Activated CD8-positive, alpha-beta T cell treated with anti-CD3 and anti-CD28 coated beads, Interleukin-2, amount 10 ng/mL, durations not matched to agents 7 days and 5 days (primary cell): ENCODE measurements around the gene RING1. TPM values are rescaled to one million over a fixed set of nuclear protein-coding genes. Genes with fewer than 3 reads are reported as not detected.

ENCODE experiments used
- ATAC-seq: fragments of 150-1000 bp; cut with Tn5 transposase; one replicate; pipeline ENCODE4 v1.10.0; 2021; ENCODE audit warnings: moderate library complexity
- CTCF ChIA-PET: fragments of 350-600 bp; sonication (Branson Sonifier 250); formaldehyde crosslinking; loops from one replicate; lab custom pipeline; 2021; ENCODE audit warnings: antibody characterized with exemption; lab: Charles Lee
- POLR2A ChIA-PET: fragments of 350-600 bp; sonication (Branson Sonifier 250); formaldehyde crosslinking; loops from one replicate; lab custom pipeline; 2021; ENCODE audit warnings: antibody characterized with exemption; lab: Charles Lee
- DNase-seq: peaks from one replicate; pipeline ENCODE4 v3.0.0-alpha.2; 2020
- H3K27ac Mint-ChIP-seq: one replicate; pipeline ENCODE4 v1.8.0; 2021; ENCODE audit warnings: mild to moderate bottlenecking, mixed read lengths
- H3K27me3 Mint-ChIP-seq: one replicate; pipeline ENCODE4 v1.8.0; 2021; ENCODE audit warnings: low read depth, mixed read lengths
- H3K36me3 Mint-ChIP-seq: one replicate; pipeline ENCODE4 v1.8.0; 2021; ENCODE audit warnings: low read depth, mixed read lengths
- H3K4me1 Mint-ChIP-seq: one replicate; pipeline ENCODE4 v1.8.0; 2021; ENCODE audit warnings: low read depth, mixed read lengths
- H3K4me3 Mint-ChIP-seq: one replicate; pipeline ENCODE4 v1.8.0; 2021; ENCODE audit warnings: mild to moderate bottlenecking, mixed read lengths
- H3K9me3 Mint-ChIP-seq: one replicate; pipeline ENCODE4 v1.8.0; 2022; ENCODE audit warnings: mixed read lengths; ENCODE audit not compliant: insufficient read depth
- total RNA-seq, 2 experiments: library from RNA; stranded (reverse); gene quantifications; one replicate each; pipeline ENCODE4 v1.2.3, GENCODE V29; 2021

Gene RING1
- total RNA-seq, 2 experiments from 2014 or later: 39.8 to 44.6 TPM

DNA sequence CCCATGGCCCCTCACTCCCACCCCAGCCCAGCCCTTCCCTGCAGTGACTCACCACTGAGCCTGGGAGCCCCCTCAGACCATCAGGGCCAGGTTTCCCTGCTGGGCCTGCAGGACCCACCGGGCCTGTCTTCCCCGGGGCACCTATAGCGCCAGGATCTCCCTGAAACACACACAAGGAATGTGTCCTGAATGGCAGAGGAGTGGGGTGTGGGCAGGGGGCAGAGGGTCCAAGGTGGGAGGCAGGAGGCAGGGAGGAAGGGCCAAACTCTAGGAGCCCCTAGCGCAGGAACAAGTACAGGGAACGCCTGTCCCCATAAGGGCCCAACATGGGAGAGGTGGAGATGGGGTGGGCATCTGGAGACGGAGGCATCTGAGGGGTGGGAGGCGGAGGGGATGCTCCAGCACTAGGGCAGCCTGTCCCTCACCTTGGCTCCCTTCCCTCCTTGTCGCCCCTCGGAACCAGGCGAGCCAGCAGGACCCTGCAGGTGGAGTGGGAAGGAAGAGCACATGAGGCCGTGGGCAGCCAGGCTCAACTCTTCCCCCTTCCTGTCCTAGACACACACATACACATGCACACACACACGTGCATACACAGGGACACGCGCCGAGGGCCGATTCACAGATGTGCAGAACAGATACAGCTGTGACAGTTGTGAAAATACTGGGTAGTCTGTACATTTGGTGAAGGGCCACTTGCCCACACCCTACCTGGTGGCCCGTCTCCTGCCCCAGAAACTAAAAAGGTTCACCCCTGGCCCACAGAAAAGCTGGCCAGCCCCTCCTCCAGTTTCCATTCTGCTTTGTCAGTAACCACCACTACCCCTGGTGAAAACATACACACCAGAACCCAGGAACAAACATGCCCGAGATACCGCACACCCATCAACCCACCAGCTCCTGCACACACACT lies 40.7 kb upstream of the RING1 start:
- Mint-ChIP-seq H3K27ac (no peak overlapping the region), H3K27me3 (no peaks in the 10 kb centered on the region), H3K9me3 (no peaks in the 10 kb centered on the region), H3K4me1 (no peaks in the 10 kb centered on the region), H3K4me3 (no peak overlapping the region), H3K36me3 (no peaks in the 10 kb centered on the region)
- ChIA-PET CTCF (interaction anchor here (1.0 kb wide), 1 partner anchor 44 kb away, joined by 3 read pairs; no protein-coding TSS in a partner anchor), POLR2A (no interaction called here)
- DNase-seq (no peak), ATAC-seq (no peak)

DNA sequence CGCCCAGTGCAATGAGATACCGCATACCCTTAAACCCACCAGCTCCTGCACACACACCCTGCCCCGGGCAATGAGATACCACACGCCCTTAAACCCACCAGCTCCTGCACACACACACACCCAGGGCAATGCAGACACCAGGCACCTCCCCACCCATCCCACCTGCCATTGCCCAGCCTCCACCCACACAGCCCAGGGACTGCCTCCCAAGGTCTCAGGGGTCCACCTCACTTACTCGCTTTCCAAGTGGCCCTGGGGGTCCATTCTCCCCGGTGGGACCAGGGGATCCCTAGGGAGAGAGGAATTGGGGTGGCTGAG lies 40.1 kb upstream of the RING1 start:
- Mint-ChIP-seq H3K9me3 (no peaks in the 10 kb centered on the region), H3K36me3 (no peaks in the 10 kb centered on the region), H3K4me1 (no peaks in the 10 kb centered on the region), H3K27me3 (no peaks in the 10 kb centered on the region), H3K27ac (no peak overlapping the region), H3K4me3 (no peak overlapping the region)
- ATAC-seq (no peak), DNase-seq (no peak)
- ChIA-PET CTCF (interaction anchor here (1.0 kb wide), 1 partner anchor 44 kb away, joined by 3 read pairs; no protein-coding TSS in a partner anchor), POLR2A (no interaction called here)

DNA sequence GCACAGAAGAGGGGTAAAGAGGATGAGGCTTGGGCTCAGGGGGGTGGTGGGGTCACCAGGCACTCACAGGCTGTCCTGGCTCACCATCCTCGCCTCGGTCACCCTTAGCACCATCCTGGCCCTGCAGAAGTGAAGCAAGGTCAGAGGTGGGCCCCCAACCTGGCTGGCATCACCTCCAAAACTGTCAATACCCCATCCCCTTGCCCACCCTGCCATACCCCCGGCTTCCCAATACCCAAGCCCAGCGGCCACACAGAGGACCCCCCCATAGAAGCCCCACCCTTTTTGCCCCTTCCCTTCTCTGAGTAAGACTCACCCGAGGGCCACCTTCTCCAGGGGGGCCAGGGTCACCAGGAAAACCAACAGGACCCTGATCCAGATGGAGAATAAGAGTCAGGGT lies 39.7 kb upstream of the RING1 start:
- Mint-ChIP-seq H3K27ac (no peak overlapping the region), H3K36me3 (no peaks in the 10 kb centered on the region), H3K27me3 (no peaks in the 10 kb centered on the region), H3K4me1 (no peaks in the 10 kb centered on the region), H3K4me3 (no peak overlapping the region), H3K9me3 (no peaks in the 10 kb centered on the region)
- ChIA-PET POLR2A (no interaction called here), CTCF (interaction anchor here (1.0 kb wide), 1 partner anchor 45 kb away, joined by 3 read pairs; no protein-coding TSS in a partner anchor)
- ATAC-seq (no peak), DNase-seq (no peak)

GRCh38 chr6:33169291-33170175 lies 38.8 kb upstream of the RING1 start:
- no peaks in the 10 kb centered on the region for H3K27me3 Mint-ChIP-seq
- DNase-seq: no peak
- H3K27ac Mint-ChIP-seq: no peak overlapping the region
- POLR2A ChIA-PET: no interaction called here
- no peak overlapping the region for H3K4me3 Mint-ChIP-seq
- no peaks in the 10 kb centered on the region for H3K36me3 Mint-ChIP-seq
- H3K4me1 Mint-ChIP-seq: no peaks in the 10 kb centered on the region
- no peaks in the 10 kb centered on the region for H3K9me3 Mint-ChIP-seq
- ATAC-seq: no peak
- CTCF ChIA-PET: no interaction called here

- ChIA-PET POLR2A (no interaction called here), CTCF (no interaction called here)
- no peak overlapping the region for H3K4me3 Mint-ChIP-seq
- H3K27me3 Mint-ChIP-seq: no peaks in the 10 kb centered on the region
- H3K4me1 Mint-ChIP-seq: no peaks in the 10 kb centered on the region
- no peak overlapping the region for H3K27ac Mint-ChIP-seq
- no peaks in the 10 kb centered on the region for H3K9me3 Mint-ChIP-seq
- DNase-seq: no peak
- H3K36me3 Mint-ChIP-seq: no peaks in the 10 kb centered on the region
- ATAC-seq: no peak
Measured at GRCh38 chr6:33170176-33171015, 37.9 kb upstream of the RING1 start.

DNA sequence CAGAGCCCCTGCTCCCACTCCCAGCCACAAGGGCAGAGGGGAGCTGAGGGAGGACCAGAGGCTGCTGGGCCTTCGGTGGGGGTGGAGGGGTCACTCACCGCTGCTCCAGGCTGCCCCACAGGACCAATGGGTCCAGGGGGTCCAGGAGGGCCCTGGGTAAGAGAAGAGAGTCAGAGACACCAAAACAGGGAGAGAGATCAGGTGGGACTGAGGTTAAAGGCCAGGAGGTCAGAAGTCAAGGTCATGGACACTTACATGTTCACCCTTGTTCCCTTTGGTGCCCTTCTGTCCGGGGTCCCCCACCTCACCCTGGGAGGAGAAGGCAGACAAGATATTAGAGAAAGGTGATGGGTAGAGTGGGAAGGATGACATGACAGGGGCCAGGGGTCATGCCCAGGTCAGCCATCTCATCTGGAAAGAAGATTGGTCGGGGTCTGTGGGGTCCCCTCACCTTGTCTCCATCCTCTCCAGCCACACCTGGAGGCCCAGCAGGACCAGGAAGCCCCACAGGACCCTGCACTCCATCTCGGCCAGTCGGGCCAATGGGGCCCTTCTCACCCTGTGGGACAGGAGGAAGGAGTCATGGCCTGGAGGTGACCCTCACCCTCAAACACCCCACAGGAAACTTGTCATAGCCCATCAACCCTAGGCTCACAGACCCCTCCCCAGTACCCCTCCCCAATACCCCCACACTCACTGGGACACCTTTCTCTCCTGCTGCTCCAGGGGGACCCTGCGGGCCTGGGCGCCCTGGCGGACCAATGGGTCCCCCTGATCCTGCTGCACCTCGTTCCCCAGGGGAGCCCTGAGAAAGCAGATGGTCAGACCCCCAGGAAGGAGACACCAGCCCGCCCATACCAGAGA lies 37.1 kb upstream of the RING1 start:
- Mint-ChIP-seq H3K36me3 (no peaks in the 10 kb centered on the region), H3K27ac (no peak overlapping the region), H3K27me3 (no peaks in the 10 kb centered on the region), H3K4me1 (no peaks in the 10 kb centered on the region), H3K9me3 (no peaks in the 10 kb centered on the region), H3K4me3 (no peak overlapping the region)
- no peak for ATAC-seq
- ChIA-PET CTCF (no interaction called here), POLR2A (interaction anchor here (0.7 kb wide), 1 partner anchor 258 kb away, joined by 3 read pairs; no protein-coding TSS in a partner anchor)
- no peak for DNase-seq

DNA sequence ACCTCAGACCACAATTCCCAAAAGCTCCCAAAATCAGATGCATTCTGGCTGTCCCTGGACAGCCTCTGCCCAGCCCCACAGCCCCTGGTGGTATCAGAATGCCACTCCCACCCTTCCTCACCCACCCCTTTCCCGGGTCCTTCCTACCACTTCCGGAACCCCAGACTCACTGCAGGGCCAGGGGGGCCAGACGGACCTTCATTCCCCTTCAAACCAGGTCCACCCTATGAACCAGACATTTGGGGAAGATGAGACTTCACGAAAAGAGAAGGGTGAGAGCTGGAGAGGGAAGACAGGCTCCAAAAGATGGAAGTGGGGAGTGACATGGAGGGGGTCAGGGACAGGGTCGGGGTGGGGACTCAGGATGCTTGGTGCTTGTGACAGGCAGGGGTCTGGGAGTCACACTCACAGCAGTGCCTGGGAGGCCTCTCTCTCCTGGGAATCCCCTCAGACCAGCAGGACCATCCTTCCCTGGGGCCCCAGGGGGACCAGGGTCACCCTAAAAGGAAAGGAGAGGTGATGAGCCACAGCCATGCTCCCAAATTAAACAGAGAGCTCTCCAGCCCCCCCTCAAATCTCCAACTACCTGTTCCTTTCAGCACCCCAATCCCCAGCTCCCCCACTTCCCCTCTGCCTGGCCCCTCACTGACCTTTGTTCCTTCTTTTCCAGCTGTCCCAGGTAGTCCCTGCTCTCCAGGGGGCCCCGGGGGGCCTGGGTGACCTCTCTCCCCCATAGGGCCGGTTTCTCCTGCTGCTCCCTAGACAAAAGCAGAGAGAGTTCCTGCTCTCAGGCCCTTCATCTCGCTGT lies 36.2 kb upstream of the RING1 start:
- Mint-ChIP-seq H3K4me1 (no peaks in the 10 kb centered on the region), H3K4me3 (no peak overlapping the region), H3K36me3 (no peaks in the 10 kb centered on the region), H3K9me3 (no peaks in the 10 kb centered on the region), H3K27me3 (no peaks in the 10 kb centered on the region), H3K27ac (no peak overlapping the region)
- ChIA-PET CTCF (interaction anchor here (0.8 to 1.8 kb wide), 4 partner anchors 44 to 158 kb away, joined by 3 to 9 read pairs (median 4); no protein-coding TSS in a partner anchor), POLR2A (interaction anchor here (0.7 kb wide), 1 partner anchor 258 kb away, joined by 3 read pairs; no protein-coding TSS in a partner anchor)
- ATAC-seq (no peak), DNase-seq (no peak)

GRCh38 chr6:33172688-33173534 lies 35.4 kb upstream of the RING1 start:
- Mint-ChIP-seq H3K27me3 (no peaks in the 10 kb centered on the region), H3K4me1 (no peaks in the 10 kb centered on the region), H3K9me3 (no peaks in the 10 kb centered on the region), H3K27ac (no peak overlapping the region), H3K4me3 (no peak overlapping the region), H3K36me3 (no peaks in the 10 kb centered on the region)
- DNase-seq (no peak), ATAC-seq (no peak)
- CTCF ChIA-PET: interaction anchor here (0.8 to 2.5 kb wide), 9 partner anchors 10 to 159 kb away, joined by 3 to 13 read pairs (median 5); no protein-coding TSS in a partner anchor
- POLR2A ChIA-PET: interaction anchor here (0.9 to 1.0 kb wide), 2 partner anchors 36 to 99 kb away, joined by 3 to 7 read pairs; partner anchors contain the start of genes RING1, RPS18 and VPS52

GRCh38 chr6:33173535-33174180 lies 34.6 kb upstream of the RING1 start:
- ChIA-PET POLR2A (interaction anchor here (0.9 to 1.0 kb wide), 2 partner anchors 35 to 98 kb away, joined by 3 to 7 read pairs; partner anchors contain the start of genes RING1, RPS18 and VPS52), CTCF (interaction anchor here (1.3 to 2.5 kb wide), 6 partner anchors 10 to 75 kb away, joined by 3 to 13 read pairs (median 6); no protein-coding TSS in a partner anchor)
- no peaks in the 10 kb centered on the region for H3K36me3 Mint-ChIP-seq
- no peak overlapping the region for H3K27ac Mint-ChIP-seq
- no peak overlapping the region for H3K4me3 Mint-ChIP-seq
- ATAC-seq (no peak), DNase-seq (no peak)
- H3K9me3 Mint-ChIP-seq: no peaks in the 10 kb centered on the region
- H3K27me3 Mint-ChIP-seq: no peaks in the 10 kb centered on the region
- H3K4me1 Mint-ChIP-seq: no peaks in the 10 kb centered on the region
